NT2/D1 (cell line): ENCODE data around the gene BMF.
"Not testable (repeated sequence)": the region's sequence is repeated elsewhere in the genome, so short reads cannot be mapped to it uniquely, and the experiment has no call there.

Source experiments
- DNase-seq: peaks from one replicate; pipeline ENCODE4 v3.0.0-alpha.2; 2011; ENCODE audit warnings: low read depth, low spot score
- H3K27me3 ChIP-seq: 2 replicates; pipeline ENCODE4 v1.6.0; 2011; ENCODE audit warnings: mild to moderate bottlenecking; ENCODE audit not compliant: insufficient read length, insufficient read depth
- H3K36me3 ChIP-seq: 2 replicates; pipeline ENCODE4 v1.6.1; 2011; ENCODE audit warnings: mild to moderate bottlenecking, low read length, mixed read lengths; ENCODE audit not compliant: insufficient read depth, insufficient read length
- H3K4me1 ChIP-seq: 2 replicates; pipeline ENCODE4 v1.5.1; 2011; ENCODE audit not compliant: insufficient read depth, insufficient read length
- H3K4me3 ChIP-seq: 2 replicates; pipeline ENCODE4 v1.5.1; 2011; ENCODE audit warnings: low read depth; ENCODE audit not compliant: insufficient read length
- H3K9ac ChIP-seq: 2 replicates; pipeline ENCODE4 v1.6.0; 2011; ENCODE audit warnings: low read depth; ENCODE audit not compliant: insufficient read length
- H3K9me3 ChIP-seq: 2 replicates; pipeline ENCODE4 v1.5.1; 2011; ENCODE audit warnings: mild to moderate bottlenecking, low read length; ENCODE audit not compliant: insufficient read depth
- SUZ12 ChIP-seq: IDR thresholded peaks from 2 replicates; pipeline ENCODE4 v1.6.1; 2011; ENCODE audit not compliant: insufficient read length, insufficient read depth; ENCODE audit errors: extremely low read depth
- YY1 ChIP-seq: IDR thresholded peaks from 2 replicates; pipeline ENCODE4 v1.6.1; 2011; ENCODE audit not compliant: insufficient read length, insufficient read depth
- ZNF274 ChIP-seq: IDR thresholded peaks from 2 replicates; pipeline ENCODE4 v1.6.1; 2011; ENCODE audit warnings: mild to moderate bottlenecking, low read depth, low read length

The BMF gene

GRCh38 chr15:40150163-40150925 lies 41.7 kb upstream of the BMF start:
- no peak for DNase-seq
- no peak overlapping the region for H3K9ac ChIP-seq

GRCh38 chr15:40149339-40149738 lies 40.7 kb upstream of the BMF start:
- H3K9ac ChIP-seq, result no peak overlapping the region
- H3K27me3 ChIP-seq, result no peaks in the 10 kb centered on the region

More at GRCh38 chr15:40150163-40150925, 41.7 kb upstream of the BMF start:
- no peak for TF ChIP-seq YY1
- no peak for TF ChIP-seq ZNF274
- Histone ChIP-seq H3K9me3 (no peaks in the 10 kb centered on the region), H3K4me1 (peaks cover 2% of the 10 kb centered on the region), H3K36me3 (no peaks in the 10 kb centered on the region), H3K4me3 (no peak overlapping the region), H3K27me3 (no peaks in the 10 kb centered on the region)

GRCh38 chr15:40146037-40146436 lies 37.4 kb upstream of the BMF start:
- H3K9me3 ChIP-seq, result no peaks in the 10 kb centered on the region
- H3K27me3 ChIP-seq, result no peaks in the 10 kb centered on the region
- no peak for DNase-seq
- no peak overlapping the region for H3K4me3 ChIP-seq
- no peak overlapping the region for H3K9ac ChIP-seq
- H3K36me3 ChIP-seq, result no peaks in the 10 kb centered on the region
- no peak for TF ChIP-seq ZNF274
- TF ChIP-seq SUZ12, result no peak
- TF ChIP-seq YY1, result no peak
- H3K4me1 ChIP-seq, result no peaks in the 10 kb centered on the region

More at GRCh38 chr15:40149339-40149738, 40.7 kb upstream of the BMF start:
- no peak for TF ChIP-seq SUZ12
- no peak for TF ChIP-seq YY1
- no peak for TF ChIP-seq ZNF274
- no peak for DNase-seq
- no peak overlapping the region for H3K4me3 ChIP-seq
- H3K9me3 ChIP-seq, result no peaks in the 10 kb centered on the region
- H3K4me1 ChIP-seq, result no peaks in the 10 kb centered on the region
- H3K36me3 ChIP-seq, result no peaks in the 10 kb centered on the region

- H3K4me1 ChIP-seq, result no peaks in the 10 kb centered on the region
- no peaks in the 10 kb centered on the region for H3K27me3 ChIP-seq
- no peak overlapping the region for H3K9ac ChIP-seq
- no peaks in the 10 kb centered on the region for H3K36me3 ChIP-seq
- H3K9me3 ChIP-seq, result no peaks in the 10 kb centered on the region
- TF ChIP-seq YY1, result no peak
- TF ChIP-seq SUZ12, result no peak
- TF ChIP-seq ZNF274, result no peak
- H3K4me3 ChIP-seq, result no peak overlapping the region
- no peak for DNase-seq
These were observed 33.7 kb upstream of the BMF start for GRCh38 chr15:40142428-40142827.

GRCh38 chr15:40138201-40138570 lies 29.5 kb upstream of the BMF start:
- not testable (repeated sequence) for H3K4me1 ChIP-seq, H3K4me3 ChIP-seq, H3K9me3 ChIP-seq, H3K9ac ChIP-seq, H3K36me3 ChIP-seq, DNase-seq, H3K27me3 ChIP-seq

- DNase-seq, result no peak
- TF ChIP-seq SUZ12 (no peak), ZNF274 (no peak), YY1 (no peak)
These were observed 28.9 kb upstream of the BMF start for GRCh38 chr15:40137303-40138200.

GRCh38 chr15:40136470-40137302 lies 28.0 kb upstream of the BMF start:
- H3K27me3 ChIP-seq, result no peaks in the 10 kb centered on the region
- H3K36me3 ChIP-seq, result no peaks in the 10 kb centered on the region
- H3K4me3 ChIP-seq, result no peak overlapping the region
- H3K9me3 ChIP-seq, result no peaks in the 10 kb centered on the region
- DNase-seq, result no peak
- H3K9ac ChIP-seq, result no peak overlapping the region
- TF ChIP-seq ZNF274, result no peak
- no peak for TF ChIP-seq SUZ12
- TF ChIP-seq YY1, result no peak
- no peaks in the 10 kb centered on the region for H3K4me1 ChIP-seq

More at GRCh38 chr15:40137303-40138200, 28.9 kb upstream of the BMF start:
- Histone ChIP-seq H3K9ac (no peak overlapping the region), H3K27me3 (no peaks in the 10 kb centered on the region), H3K4me1 (no peaks in the 10 kb centered on the region), H3K36me3 (no peaks in the 10 kb centered on the region), H3K4me3 (no peak overlapping the region), H3K9me3 (no peaks in the 10 kb centered on the region)

- not testable (repeated sequence) for DNase-seq, H3K9ac ChIP-seq, H3K27me3 ChIP-seq, H3K36me3 ChIP-seq, H3K9me3 ChIP-seq, H3K4me1 ChIP-seq, H3K4me3 ChIP-seq
These were observed 27.3 kb upstream of the BMF start for GRCh38 chr15:40135846-40136450.
